HepG2 (cell line): ENCODE results near the gene USP34. TPM values are rescaled to one million over a fixed set of nuclear protein-coding genes. Genes with fewer than 3 reads are reported as not detected.

Source experiments
- ARID5B ChIP-seq: IDR thresholded peaks from 2 replicates; pipeline ENCODE4 v1.4.0; 2020; ENCODE audit warnings: mild to moderate bottlenecking, missing genetic modification reagents
- ASH2L ChIP-seq: fragments of 300-600, 200-600 bp; sonication (generic); IDR thresholded peaks from 2 replicates; pipeline ENCODE4 v1.7.0; 2017; ENCODE audit warnings: low read depth, mild to moderate bottlenecking, moderate library complexity, mixed read lengths, low read length; ENCODE audit not compliant: insufficient read length
- CREB1 ChIP-seq, 2 experiments: fragments of 450-650 bp in 1 of 2; IDR thresholded peaks; 2 replicates each; pipeline ENCODE4 v1.6.1; 2016 to 2017; ENCODE audit warnings: control low read depth in 1 of 2, mild to moderate bottlenecking in 1 of 2, missing compliant biosample characterization in 1 of 2, missing genetic modification characterization in 1 of 2
- DBP ChIP-seq: sonication (generic); formaldehyde crosslinking; IDR thresholded peaks from 2 replicates; pipeline ENCODE4 v1.4.0; 2020; ENCODE audit warnings: missing genetic modification reagents; ENCODE audit errors: not compliant biosample characterization
- EEA1 ChIP-seq: sonication (generic); formaldehyde crosslinking; IDR thresholded peaks from 2 replicates; pipeline ENCODE4 v1.5.1; 2020; ENCODE audit warnings: mild to moderate bottlenecking, missing genetic modification reagents, borderline replicate concordance
- ELF4 ChIP-seq: sonication (generic); formaldehyde crosslinking; IDR thresholded peaks from 2 replicates; pipeline ENCODE4 v1.5.0; 2020; ENCODE audit warnings: missing genetic modification reagents, mild to moderate bottlenecking, moderate library complexity, borderline replicate concordance
- HOXD1 ChIP-seq: sonication (generic); formaldehyde crosslinking; IDR thresholded peaks from 2 replicates; pipeline ENCODE4 v1.5.0; 2020; ENCODE audit warnings: missing genetic modification reagents
- JDP2 ChIP-seq: sonication (generic); formaldehyde crosslinking; IDR thresholded peaks from 2 replicates; pipeline ENCODE4 v1.8.1; 2022; ENCODE audit warnings: missing genetic modification reagents, borderline replicate concordance
- MYPOP ChIP-seq: sonication (generic); formaldehyde crosslinking; IDR thresholded peaks from 2 replicates; pipeline ENCODE4 v1.8.1; 2023; ENCODE audit warnings: mild to moderate bottlenecking, moderate library complexity, missing genetic modification reagents
- PAXIP1 ChIP-seq: sonication (generic); formaldehyde crosslinking; conservative IDR thresholded peaks from 2 replicates; pipeline ENCODE4 v1.4.0; 2020; ENCODE audit warnings: mild to moderate bottlenecking, missing genetic modification reagents, moderate library complexity
- ZEB1 ChIP-seq: IDR thresholded peaks from 2 replicates; pipeline ENCODE4 v1.6.1; 2012; ENCODE audit warnings: mild to moderate bottlenecking, low read depth, inconsistent platforms; ENCODE audit not compliant: insufficient replicate concordance
- ZNF224 ChIP-seq: sonication (generic); formaldehyde crosslinking; IDR thresholded peaks from 2 replicates; pipeline ENCODE4 v1.5.0; 2020; ENCODE audit warnings: mild to moderate bottlenecking, missing genetic modification reagents
- ZNF225 ChIP-seq: sonication (generic); formaldehyde crosslinking; IDR thresholded peaks from 2 replicates; pipeline ENCODE4 v1.4.0; 2020; ENCODE audit warnings: mild to moderate bottlenecking, missing genetic modification reagents
- ZNF414 ChIP-seq: sonication (generic); formaldehyde crosslinking; IDR thresholded peaks from 2 replicates; pipeline ENCODE4 v1.5.0; 2020; ENCODE audit warnings: missing genetic modification reagents
- ZNF766 ChIP-seq: sonication (generic); formaldehyde crosslinking; IDR thresholded peaks from 2 replicates; pipeline ENCODE4 v1.5.0; 2020; ENCODE audit warnings: missing genetic modification reagents, borderline replicate concordance
- polyA plus RNA-seq, 8 experiments: library from polyadenylated mRNA; depleted of rRNA in 3 of 8; stranded (reverse) in 7 of 8; unstranded in 1 of 8; fragments of >200 nt; fragmentation: Illumina TruSeq in 4 of 8; extraction: Trizol in 4 of 8; gene quantifications; 2 replicates each; pipeline versions ENCODE4 v1.2.1 to v1.2.3, GENCODE V29; 2011 to 2016; ENCODE audit warnings: low read depth in 4 of 8, missing spikeins in 1 of 8, mixed read lengths in 1 of 8; ENCODE audit not compliant: insufficient read depth in 1 of 8
- total RNA-seq, 5 experiments: library from RNA; depleted of rRNA; stranded (reverse); fragments of >200 nt; fragmentation: Illumina TruSeq; extraction: Trizol; gene quantifications; 2 replicates each; pipeline ENCODE4 v1.2.3, GENCODE V29; 2016; ENCODE audit warnings: low read depth in 1 of 5
- TF ChIP-seq, protein P1 (sequence below): sonication (generic); formaldehyde crosslinking; IDR thresholded peaks from 2 replicates; pipeline ENCODE4 v1.8.0; 2022; ENCODE audit warnings: mild to moderate bottlenecking, missing genetic modification reagents, moderate library complexity

USP34 gene
- total and polyA plus RNA-seq, 2 of the 13 experiments (the other 11 are each of a cell fraction or from before 2014, with no cell fraction given): 99.2 to 100 TPM

DNA sequence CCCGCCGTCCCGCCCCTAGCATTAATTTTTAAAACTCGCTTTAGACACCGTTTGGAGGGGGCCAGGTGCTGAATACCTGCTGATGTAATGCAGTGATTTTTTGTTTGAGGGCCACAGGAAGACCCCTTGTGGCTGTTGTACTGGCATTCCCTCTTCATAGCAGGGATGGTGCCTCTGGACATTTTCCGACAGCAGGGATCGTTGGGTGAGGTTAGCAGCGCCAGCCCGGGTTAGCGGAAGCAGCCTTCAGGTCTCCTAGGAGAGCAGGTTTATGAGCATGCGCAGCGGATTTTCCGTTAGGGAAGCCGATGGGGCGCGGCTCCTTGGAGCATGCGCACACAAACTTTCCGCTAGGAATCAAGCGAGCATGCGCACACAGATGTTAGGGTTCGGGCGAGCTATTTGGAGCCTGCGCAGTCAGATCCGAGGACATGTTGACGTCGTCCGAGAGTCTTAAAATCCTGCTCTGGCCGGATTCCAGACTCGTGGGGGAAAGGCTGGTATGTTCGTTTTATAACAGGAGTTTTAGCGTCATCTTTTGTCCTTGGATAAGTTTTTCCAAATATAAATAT is 326.1 kb downstream of the USP34 start (continued):
- TF ChIP-seq ARID5B (no peak; the same call in 1 of the 2 replicates), ASH2L (peak; percentile 63), JDP2 (CRISPR knock-in tag) (no peak), CREB1 (IDR thresholded peaks at IDR 0.05) (peak; percentile 57), CREB1 (CRISPR knock-in tag; IDR thresholded peaks at IDR 0.05) (no peak), ZNF224 (CRISPR knock-in tag) (no peak), DBP (CRISPR knock-in tag) (no peak), PAXIP1 (CRISPR knock-in tag) (no peak), ZNF414 (CRISPR knock-in tag) (no peak), MYPOP (no peak), ZNF766 (CRISPR knock-in tag) (no peak), ZEB1 (no peak), EEA1 (CRISPR knock-in tag) (no peak), HOXD1 (CRISPR knock-in tag) (0 out of 2 replicates have a peak, but pooled peaks have one; percentile 44), ZNF225 (CRISPR knock-in tag) (no peak), ELF4 (no peak)
- TF ChIP-seq, protein P1, sequence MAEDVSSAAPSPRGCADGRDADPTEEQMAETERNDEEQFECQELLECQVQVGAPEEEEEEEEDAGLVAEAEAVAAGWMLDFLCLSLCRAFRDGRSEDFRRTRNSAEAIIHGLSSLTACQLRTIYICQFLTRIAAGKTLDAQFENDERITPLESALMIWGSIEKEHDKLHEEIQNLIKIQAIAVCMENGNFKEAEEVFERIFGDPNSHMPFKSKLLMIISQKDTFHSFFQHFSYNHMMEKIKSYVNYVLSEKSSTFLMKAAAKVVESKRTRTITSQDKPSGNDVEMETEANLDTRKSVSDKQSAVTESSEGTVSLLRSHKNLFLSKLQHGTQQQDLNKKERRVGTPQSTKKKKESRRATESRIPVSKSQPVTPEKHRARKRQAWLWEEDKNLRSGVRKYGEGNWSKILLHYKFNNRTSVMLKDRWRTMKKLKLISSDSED (CRISPR knock-in tag): no peak
